NCI-H526 (cell line): ENCODE measurements around the gene NOTO.

Source experiments
- DNase-seq, 2 experiments: peaks; one replicate each; lab custom pipeline; 2025; lab: John Stamatoyannopoulos, UW

The NOTO gene

GRCh38 chr2:73233932-73234832 is 31.8 kb downstream of the NOTO start, which contains the start of gene CCT7:
Gene CCT7, plus strand, starts transcription at chr2:73234308. Its CDS starts 71 bp downstream, at chr2:73234379.
- peak; percentile 79 to 92 for DNase-seq

DNA sequence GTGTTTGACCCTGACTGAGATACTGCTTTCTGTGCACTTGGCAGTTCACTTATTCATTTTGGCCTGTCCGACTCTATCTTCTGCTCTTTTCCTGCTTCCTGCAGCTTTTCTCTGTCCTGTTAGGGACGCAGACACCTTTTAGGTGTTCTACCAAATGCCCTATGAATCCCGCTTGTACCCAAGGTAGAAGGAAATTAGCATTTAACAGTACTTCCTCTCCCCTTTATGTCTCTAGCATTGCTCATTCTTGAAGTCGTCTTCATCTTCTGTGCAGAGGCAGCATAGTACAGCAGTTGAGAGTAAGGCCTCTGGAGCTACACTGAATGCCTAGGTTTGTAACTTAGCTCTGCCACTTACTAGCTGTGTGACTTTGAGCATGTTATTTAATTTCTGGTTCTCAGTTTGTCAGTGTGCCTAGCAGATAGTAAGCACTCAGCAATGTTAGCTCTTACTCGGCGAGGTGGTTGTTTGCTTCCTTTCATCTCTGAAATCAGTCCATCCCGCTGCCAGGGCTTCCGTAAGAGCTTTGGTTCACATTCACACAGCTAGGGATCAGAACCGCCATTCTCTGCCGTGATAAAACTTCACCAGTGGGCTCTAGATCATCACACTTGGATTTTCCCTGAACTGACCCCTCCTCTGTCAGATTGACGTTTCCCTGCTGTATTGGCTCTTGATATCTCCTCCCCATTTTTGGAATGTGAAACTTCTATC is 33.1 kb downstream of the NOTO start:
- DNase-seq = no peak

- DNase-seq = no peak
These were observed 34.8 kb downstream of the NOTO start for GRCh38 chr2:73237168-73237567.

DNA sequence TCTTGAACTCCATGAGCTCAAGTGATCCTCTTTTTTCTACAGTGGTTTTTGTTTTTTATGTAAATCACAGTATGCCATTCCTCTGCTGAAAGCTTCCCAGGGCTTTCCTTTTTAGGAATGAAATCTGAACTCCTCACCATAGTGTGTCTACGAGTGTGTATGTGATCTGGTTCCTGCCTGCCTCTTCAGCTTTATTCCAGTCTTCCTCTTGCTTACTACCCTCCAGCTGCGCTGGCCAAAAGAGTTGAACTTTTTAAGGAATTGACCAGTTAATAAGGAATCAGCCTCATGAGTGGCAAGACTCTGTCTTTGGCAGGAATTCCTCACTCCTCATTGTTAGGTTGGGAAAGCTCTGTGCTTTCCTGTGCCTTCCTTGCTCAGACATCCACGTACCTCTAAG is 35.8 kb downstream of the NOTO start:
- no peak for DNase-seq

DNA sequence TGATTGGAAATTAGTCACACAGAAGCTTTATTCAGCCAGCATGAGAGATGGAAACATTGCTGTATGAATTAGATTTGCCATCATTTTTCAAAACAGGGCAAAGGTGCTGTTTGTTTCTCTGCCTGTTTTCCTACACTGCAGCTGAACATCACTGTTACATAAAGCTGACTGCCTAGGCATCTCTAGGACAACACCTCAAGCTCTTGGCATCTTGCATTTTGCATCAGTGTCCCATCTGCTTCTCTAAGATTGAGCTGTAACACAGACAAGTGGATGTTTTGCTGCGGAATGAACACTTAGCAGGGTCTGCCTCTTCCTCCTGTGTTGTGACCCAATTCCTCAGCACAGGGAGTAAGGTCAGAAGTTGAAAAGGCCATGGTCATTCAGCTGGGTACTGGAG is 36.6 kb downstream of the NOTO start:
- no peak for DNase-seq

DNA sequence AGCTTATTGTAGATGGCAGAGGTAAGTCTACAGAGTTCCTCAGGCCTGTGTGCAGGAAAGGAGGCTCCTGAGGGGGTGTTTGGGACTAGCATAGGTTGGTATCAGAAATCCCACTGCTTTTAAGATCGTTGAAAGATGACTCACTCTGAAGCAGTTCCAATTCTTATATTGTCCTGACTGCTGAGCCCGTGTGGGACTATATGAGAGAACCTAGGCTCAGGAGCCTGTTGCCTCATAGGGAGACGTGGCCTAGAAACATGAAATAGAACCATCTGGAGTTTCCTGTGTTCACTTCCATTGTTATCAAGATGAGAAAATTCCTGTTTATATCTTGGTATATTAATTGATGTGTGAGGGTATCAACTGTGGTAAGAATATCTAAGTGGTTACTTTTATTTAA is 37.4 kb downstream of the NOTO start:
- DNase-seq = no peak

- DNase-seq = no peak
These were observed 41.7 kb downstream of the NOTO start for GRCh38 chr2:73243884-73244570.

- no peak for DNase-seq
These were observed 42.2 kb downstream of the NOTO start for GRCh38 chr2:73244580-73244979.

DNA sequence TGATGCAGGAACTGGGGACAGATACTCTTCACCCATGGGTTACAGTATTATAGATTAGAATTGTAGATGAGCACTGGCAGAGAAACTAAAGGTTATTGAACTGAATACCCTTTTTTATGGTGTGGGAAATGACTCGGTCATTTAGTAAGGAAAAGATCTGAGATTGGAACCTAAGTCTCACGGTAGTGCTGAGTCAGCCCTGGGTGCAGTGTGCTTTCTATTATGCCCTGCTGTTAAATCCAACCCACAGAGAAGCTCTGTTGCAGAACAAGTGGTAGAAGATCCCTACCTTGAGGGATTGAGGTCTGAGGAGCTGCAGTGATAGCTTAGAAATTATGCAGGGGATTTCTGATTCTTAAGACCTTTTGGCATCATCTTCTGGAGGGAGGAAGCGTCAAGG is 44.5 kb downstream of the NOTO start:
- DNase-seq = no peak

DNA sequence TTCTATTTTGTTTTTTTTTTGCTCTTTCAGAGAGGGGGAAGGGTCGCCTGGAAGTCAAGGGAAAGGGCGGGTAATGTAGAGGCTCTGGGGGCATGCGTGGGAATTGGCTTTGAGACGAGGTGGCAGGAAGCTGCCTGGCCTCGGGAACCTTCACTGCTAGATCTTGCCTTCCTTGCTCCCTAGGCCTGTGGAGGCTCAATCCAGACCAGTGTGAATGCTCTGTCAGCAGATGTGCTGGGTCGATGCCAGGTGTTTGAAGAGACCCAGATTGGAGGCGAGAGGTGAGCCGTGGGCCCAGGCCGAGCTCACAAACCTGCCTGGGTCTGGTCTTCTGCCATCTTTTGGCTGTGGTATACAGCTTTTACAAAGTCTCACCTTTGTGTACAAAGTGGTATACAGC is 47.3 kb downstream of the NOTO start:
- DNase-seq = no peak

DNA sequence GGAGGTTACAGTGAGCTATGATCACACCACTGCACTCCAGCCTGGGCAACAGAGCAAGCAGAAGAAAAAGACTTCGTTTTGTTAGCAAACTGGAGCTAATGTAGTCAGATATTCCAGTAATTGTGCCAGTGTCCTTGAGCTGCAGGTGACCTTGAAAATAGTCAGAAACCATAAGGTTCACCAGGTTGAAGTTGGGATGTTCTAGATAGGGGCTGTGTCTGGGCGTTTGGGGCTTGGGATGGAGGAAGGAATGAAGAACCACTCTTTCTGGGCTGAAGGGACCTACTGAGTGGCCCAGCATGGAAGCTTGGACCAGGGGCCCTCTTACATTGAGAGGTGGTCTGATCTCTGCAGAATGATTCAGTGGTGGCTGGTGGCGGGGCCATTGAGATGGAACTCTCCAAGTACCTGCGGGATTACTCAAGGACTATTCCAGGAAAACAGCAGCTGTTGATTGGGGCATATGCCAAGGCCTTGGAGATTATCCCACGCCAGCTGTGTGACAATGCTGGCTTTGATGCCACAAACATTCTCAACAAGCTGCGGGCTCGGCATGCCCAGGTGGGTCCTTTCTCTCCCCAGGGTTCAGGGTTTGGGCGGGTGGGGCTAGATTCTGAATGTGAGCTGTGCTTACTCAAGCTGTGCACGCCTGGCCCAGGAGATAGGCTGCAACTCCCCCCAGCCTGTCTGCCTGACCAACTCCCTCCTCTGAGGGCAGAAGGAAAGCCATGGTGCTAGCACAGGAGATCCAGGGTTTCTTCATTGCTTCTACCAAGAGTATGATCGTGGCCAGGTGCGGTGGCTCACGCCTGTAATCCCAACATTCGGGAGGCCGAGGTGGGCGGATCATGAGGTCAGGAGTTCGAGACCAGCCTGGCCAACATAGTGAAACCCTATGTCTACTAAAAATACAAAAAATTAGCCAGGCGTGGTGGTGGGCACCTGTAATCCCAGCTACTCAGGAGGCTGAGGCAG is 48.8 kb downstream of the NOTO start:
- DNase-seq = no peak

- no peak for DNase-seq
These were observed 50.1 kb downstream of the NOTO start for GRCh38 chr2:73252238-73253027.

GRCh38 chr2:73253400-73253799 is 51.0 kb downstream of the NOTO start:
- DNase-seq = no peak

DNA sequence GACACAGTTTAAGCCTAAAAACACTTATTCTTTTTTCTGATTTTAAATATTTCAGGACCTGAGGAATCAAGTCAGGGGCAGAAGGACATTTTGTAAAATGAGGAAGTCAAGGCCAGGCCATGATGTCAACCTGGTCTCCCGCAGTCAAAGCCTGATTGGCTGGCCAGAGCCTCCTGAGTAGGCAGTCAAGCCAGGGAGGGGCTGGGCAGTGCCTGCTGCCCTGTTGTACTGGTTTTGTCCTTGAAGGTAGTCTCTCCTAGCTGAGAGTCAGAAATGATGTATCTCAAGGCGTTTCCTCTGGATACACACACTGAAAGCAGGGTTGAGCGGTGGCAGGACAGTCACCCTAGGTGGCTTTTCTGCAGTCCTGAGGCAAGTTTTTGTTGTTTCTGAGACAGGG is 51.5 kb downstream of the NOTO start:
- DNase-seq = no peak

GRCh38 chr2:73254343-73255006 is 52.1 kb downstream of the NOTO start:
- no peak for DNase-seq

DNA sequence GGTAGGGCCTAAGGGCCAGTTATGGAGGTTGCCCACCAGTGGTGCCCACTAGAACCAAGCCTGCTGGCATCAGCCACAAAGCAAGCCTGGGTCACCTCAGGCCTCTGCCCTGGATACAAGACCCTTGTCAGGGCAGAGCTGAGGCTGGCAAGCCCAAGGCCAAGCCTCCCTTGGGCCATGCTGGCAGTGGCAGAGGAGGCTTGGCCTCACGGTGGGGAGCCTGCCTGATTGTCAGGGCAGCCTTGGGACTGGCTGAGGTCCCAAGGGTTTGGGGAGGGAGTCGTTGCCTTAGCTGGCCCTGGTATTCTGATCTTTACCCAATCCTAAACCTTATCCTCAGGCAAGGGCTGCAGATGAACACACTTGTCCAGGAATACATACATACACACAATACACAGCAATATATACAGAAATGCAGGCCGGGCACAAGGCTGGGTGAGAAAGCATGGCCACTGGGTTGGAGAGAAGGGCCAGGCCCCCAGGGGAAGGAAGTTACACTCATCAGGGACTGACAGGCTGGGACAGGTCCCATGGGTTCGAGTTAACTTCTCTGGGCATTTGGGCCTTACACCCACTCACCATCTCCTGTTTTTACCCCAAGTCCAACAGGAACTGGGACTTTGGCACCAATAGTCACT is 52.8 kb downstream of the NOTO start:
- DNase-seq = no peak

- DNase-seq = no peak
These were observed 53.7 kb downstream of the NOTO start for GRCh38 chr2:73255907-73256617.

DNA sequence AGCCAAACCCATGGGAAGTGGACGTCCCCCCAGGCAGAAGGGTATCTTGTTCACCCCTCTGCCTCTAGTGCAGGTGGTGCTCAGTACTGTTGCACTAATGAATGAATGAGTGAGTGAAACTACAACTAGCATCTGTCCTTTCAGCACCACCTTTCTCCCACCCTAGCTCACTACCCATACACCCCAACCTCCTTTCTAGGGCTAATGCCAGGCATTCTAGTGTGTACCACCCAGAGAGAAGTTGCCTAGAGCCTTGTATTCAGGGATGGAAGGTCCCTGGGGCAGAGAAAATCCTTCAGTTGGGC is 54.2 kb downstream of the NOTO start:
- DNase-seq = no peak

GRCh38 chr2:73257021-73257420 is 54.6 kb downstream of the NOTO start:
- DNase-seq = no peak
